Measurements from ENCODE around the gene RERE. TPM values are rescaled to one million over a fixed set of nuclear protein-coding genes. Genes with fewer than 3 reads are reported as not detected.

The RERE gene
- total RNA-seq, 2 donors from 2014 or later: 74.5 to 128 TPM

GRCh38 chr1:8396083-8396785 is 421.2 kb downstream of the RERE start:
- no peak for TF ChIP-seq POLR2A (IDR thresholded peaks at IDR 0.05)
- TF ChIP-seq CTCF (IDR thresholded peaks at IDR 0.05): no peak
- DNase-seq (no peak), ATAC-seq (no peak)
- intact Hi-C loops (cut with DNase I): no loop called here
- H3K27ac ChIP-seq: peak overlapping the region; percentile 34 to 74 (median 53)
- no peaks in the 10 kb centered on the region for H3K9me3 ChIP-seq
- H3K4me3 ChIP-seq: no peak overlapping the region
- H3K27me3 ChIP-seq: no peaks in the 10 kb centered on the region
- H3K36me3 ChIP-seq (replicated peaks in 1 of 2; ENCODE audit: insufficient read depth in 1 of 2, low read depth in 2 of 2): no peaks in the 10 kb centered on the region
- 46 to 58% methylated on average over 8 of the region's 8 CpGs for WGBS, 2 donors
- H3K4me1 ChIP-seq: peaks cover 40% of the 10 kb centered on the region

- DNase-seq: no peak
- Histone ChIP-seq H3K4me1 (peaks cover 46% of the 10 kb centered on the region), H3K27me3 (no peaks in the 10 kb centered on the region), H3K9me3 (no peaks in the 10 kb centered on the region), H3K4me3 (no peak overlapping the region), H3K27ac (peak overlapping the region; percentile 34 to 74 (median 53)), H3K36me3 (replicated peaks in 1 of 2; ENCODE audit: insufficient read depth in 1 of 2, low read depth in 2 of 2) (no peaks in the 10 kb centered on the region)
- intact Hi-C loops (cut with DNase I): no loop called here
- 24 to 32% methylated on average over 2 of the region's 2 CpGs for WGBS, 2 donors
- TF ChIP-seq CTCF (IDR thresholded peaks at IDR 0.05) (no peak), POLR2A (IDR thresholded peaks at IDR 0.05) (no peak)
- no peak for ATAC-seq
Measured at GRCh38 chr1:8395433-8395866, 422.0 kb downstream of the RERE start.

GRCh38 chr1:8394456-8395321 is 422.8 kb downstream of the RERE start:
- peaks cover 46% of the 10 kb centered on the region for H3K4me1 ChIP-seq
- H3K4me3 ChIP-seq: no peak overlapping the region
- DNase-seq (no peak), ATAC-seq (no peak)
- TF ChIP-seq CTCF (IDR thresholded peaks at IDR 0.05): no peak
- no peak for TF ChIP-seq POLR2A (IDR thresholded peaks at IDR 0.05)
- no peaks in the 10 kb centered on the region for H3K9me3 ChIP-seq
- intact Hi-C loops (cut with DNase I): no loop called here
- no peaks in the 10 kb centered on the region for H3K36me3 ChIP-seq (replicated peaks in 1 of 2; ENCODE audit: insufficient read depth in 1 of 2, low read depth in 2 of 2)
- no peaks in the 10 kb centered on the region for H3K27me3 ChIP-seq
- H3K27ac ChIP-seq: peak overlapping the region in 3 of 4 donors; percentile 34 to 74 (median 63)
- whole genome bisulfite sequencing, 2 donors: 77 to 83% methylated on average over 10 of the region's 10 CpGs

- no peaks in the 10 kb centered on the region for H3K36me3 ChIP-seq (replicated peaks in 1 of 2; ENCODE audit: insufficient read depth in 1 of 2, low read depth in 2 of 2)
- H3K27ac ChIP-seq: no peak overlapping the region
- TF ChIP-seq CTCF (IDR thresholded peaks at IDR 0.05): no peak
- no peaks in the 10 kb centered on the region for H3K9me3 ChIP-seq
- no peak for ATAC-seq
- H3K4me3 ChIP-seq: no peak overlapping the region
- no peak for DNase-seq
- intact Hi-C loops (cut with DNase I): no loop called here
- WGBS, 2 donors: 87 to 89% methylated on average over 7 of the region's 7 CpGs
- H3K27me3 ChIP-seq: no peaks in the 10 kb centered on the region
- H3K4me1 ChIP-seq: peaks cover 38% of the 10 kb centered on the region
Measured at GRCh38 chr1:8392522-8392921, 424.9 kb downstream of the RERE start.

Data from body of pancreas (tissue), 4 donors.